ENCODE results near the gene DAAM1. TPM values are rescaled to one million over a fixed set of nuclear protein-coding genes. Genes with fewer than 3 reads are reported as not detected.

DAAM1 gene
- total RNA-seq, 1 donor from 2014 or later, result 146 TPM

DNA sequence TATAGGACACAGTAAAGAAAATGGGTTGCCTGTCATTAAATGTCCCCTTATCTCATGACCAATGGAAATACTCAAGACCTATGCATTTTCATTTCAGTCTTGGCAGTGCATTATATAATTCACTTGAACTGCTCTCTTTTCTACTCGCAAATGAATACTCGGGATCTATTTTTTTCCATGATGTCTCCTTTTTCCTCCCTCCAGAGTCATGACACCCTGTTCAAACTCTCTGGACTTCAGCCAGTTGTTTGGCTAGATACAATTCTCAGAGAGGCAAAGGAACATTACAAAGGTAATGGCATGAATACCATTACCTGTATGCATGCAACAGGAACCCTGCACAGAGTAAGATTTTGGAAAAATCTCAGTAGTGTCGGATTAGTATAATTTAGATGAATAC is 145.8 kb downstream of the DAAM1 start:
- TF ChIP-seq, protein P1, sequence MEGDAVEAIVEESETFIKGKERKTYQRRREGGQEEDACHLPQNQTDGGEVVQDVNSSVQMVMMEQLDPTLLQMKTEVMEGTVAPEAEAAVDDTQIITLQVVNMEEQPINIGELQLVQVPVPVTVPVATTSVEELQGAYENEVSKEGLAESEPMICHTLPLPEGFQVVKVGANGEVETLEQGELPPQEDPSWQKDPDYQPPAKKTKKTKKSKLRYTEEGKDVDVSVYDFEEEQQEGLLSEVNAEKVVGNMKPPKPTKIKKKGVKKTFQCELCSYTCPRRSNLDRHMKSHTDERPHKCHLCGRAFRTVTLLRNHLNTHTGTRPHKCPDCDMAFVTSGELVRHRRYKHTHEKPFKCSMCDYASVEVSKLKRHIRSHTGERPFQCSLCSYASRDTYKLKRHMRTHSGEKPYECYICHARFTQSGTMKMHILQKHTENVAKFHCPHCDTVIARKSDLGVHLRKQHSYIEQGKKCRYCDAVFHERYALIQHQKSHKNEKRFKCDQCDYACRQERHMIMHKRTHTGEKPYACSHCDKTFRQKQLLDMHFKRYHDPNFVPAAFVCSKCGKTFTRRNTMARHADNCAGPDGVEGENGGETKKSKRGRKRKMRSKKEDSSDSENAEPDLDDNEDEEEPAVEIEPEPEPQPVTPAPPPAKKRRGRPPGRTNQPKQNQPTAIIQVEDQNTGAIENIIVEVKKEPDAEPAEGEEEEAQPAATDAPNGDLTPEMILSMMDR (IDR thresholded peaks at IDR 0.05; ENCODE audit: partially characterized antibody, unreplicated experiment), result no peak
- Mint-ChIP-seq H3K36me3 (ENCODE audit: unreplicated experiment) (peaks cover 5% of the 10 kb centered on the region), H3K4me3 (ENCODE audit: unreplicated experiment) (no peak overlapping the region), H3K27ac (ENCODE audit: unreplicated experiment) (no peak overlapping the region), H3K4me1 (ENCODE audit: low read depth, unreplicated experiment) (peaks cover 2% of the 10 kb centered on the region), H3K27me3 (ENCODE audit: unreplicated experiment) (peaks cover 2% of the 10 kb centered on the region), H3K9me3 (ENCODE audit: unreplicated experiment) (peaks cover 1% of the 10 kb centered on the region)
- DNase-seq, result no peak

GRCh38 chr14:59336098-59336497 is 147.6 kb downstream of the DAAM1 start:
- H3K4me1 Mint-ChIP-seq (ENCODE audit: low read depth, unreplicated experiment), result peaks cover 2% of the 10 kb centered on the region
- DNase-seq, result no peak
- TF ChIP-seq, protein P1 (IDR thresholded peaks at IDR 0.05; ENCODE audit: partially characterized antibody, unreplicated experiment), result no peak
- peaks cover 1% of the 10 kb centered on the region for H3K9me3 Mint-ChIP-seq (ENCODE audit: unreplicated experiment)
- H3K27me3 Mint-ChIP-seq (ENCODE audit: unreplicated experiment), result peaks cover 2% of the 10 kb centered on the region
- H3K4me3 Mint-ChIP-seq (ENCODE audit: unreplicated experiment), result no peak overlapping the region
- no peak overlapping the region for H3K27ac Mint-ChIP-seq (ENCODE audit: unreplicated experiment)
- no peaks in the 10 kb centered on the region for H3K36me3 Mint-ChIP-seq (ENCODE audit: unreplicated experiment)

DNA sequence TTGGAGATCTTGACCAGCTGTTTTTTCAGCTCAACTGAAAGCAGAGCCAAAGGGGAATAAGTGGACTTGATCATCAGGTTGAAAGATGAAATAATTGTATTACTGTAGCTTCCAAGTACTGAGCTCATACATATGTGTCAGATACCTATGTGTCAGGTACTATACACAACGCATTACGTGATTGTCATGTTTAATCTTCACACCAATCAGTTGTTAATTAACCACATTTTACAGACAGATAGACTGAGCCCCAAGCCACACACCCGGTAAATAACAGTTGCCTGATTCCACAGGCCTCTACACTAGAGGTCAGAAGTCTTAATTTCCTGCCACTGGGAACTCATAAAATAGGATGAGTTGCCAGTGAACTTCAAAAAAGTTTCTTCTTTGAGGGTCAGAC is 148.2 kb downstream of the DAAM1 start:
- DNase-seq, result no peak
- TF ChIP-seq, protein P1 (IDR thresholded peaks at IDR 0.05; ENCODE audit: partially characterized antibody, unreplicated experiment), result no peak
- Mint-ChIP-seq H3K9me3 (ENCODE audit: unreplicated experiment) (peaks cover 1% of the 10 kb centered on the region), H3K36me3 (ENCODE audit: unreplicated experiment) (no peaks in the 10 kb centered on the region), H3K27me3 (ENCODE audit: unreplicated experiment) (peaks cover 2% of the 10 kb centered on the region), H3K4me3 (ENCODE audit: unreplicated experiment) (no peak overlapping the region), H3K27ac (ENCODE audit: unreplicated experiment) (no peak overlapping the region), H3K4me1 (ENCODE audit: low read depth, unreplicated experiment) (peaks cover 2% of the 10 kb centered on the region)

- Mint-ChIP-seq H3K27ac (ENCODE audit: unreplicated experiment) (no peak overlapping the region), H3K36me3 (ENCODE audit: unreplicated experiment) (no peaks in the 10 kb centered on the region), H3K4me3 (ENCODE audit: unreplicated experiment) (no peak overlapping the region)
Measured at GRCh38 chr14:59337141-59337611, 148.7 kb downstream of the DAAM1 start.

DNA sequence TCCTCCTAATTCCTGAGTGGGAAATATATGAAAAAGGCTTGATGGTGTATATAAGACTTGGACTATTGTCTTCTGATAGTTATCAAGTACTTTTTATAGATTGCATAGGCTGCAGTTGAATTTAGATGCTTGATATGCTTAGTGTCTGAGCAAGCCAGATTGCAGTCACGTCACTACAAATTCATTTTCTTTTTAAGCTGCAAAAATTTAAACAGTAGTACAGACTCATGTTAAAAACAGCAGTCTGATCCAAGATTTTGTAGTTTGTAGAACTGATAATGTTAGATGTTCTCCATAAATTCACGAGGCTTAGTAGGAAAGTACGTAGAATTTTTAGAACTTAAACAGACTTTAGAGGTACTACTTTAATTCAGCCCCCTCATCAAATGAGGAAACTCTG is 150.3 kb downstream of the DAAM1 start:
- H3K9me3 Mint-ChIP-seq (ENCODE audit: unreplicated experiment), result no peaks in the 10 kb centered on the region
- TF ChIP-seq, protein P1 (IDR thresholded peaks at IDR 0.05; ENCODE audit: partially characterized antibody, unreplicated experiment), result no peak
- H3K36me3 Mint-ChIP-seq (ENCODE audit: unreplicated experiment), result no peaks in the 10 kb centered on the region
- DNase-seq, result no peak
- no peak overlapping the region for H3K4me3 Mint-ChIP-seq (ENCODE audit: unreplicated experiment)
- H3K4me1 Mint-ChIP-seq (ENCODE audit: low read depth, unreplicated experiment), result no peaks in the 10 kb centered on the region
- H3K27me3 Mint-ChIP-seq (ENCODE audit: unreplicated experiment), result no peaks in the 10 kb centered on the region
- no peak overlapping the region for H3K27ac Mint-ChIP-seq (ENCODE audit: unreplicated experiment)

More at GRCh38 chr14:59337141-59337611, 148.7 kb downstream of the DAAM1 start:
- no peak for DNase-seq
- Mint-ChIP-seq H3K27me3 (ENCODE audit: unreplicated experiment) (peaks cover 2% of the 10 kb centered on the region), H3K4me1 (ENCODE audit: low read depth, unreplicated experiment) (peaks cover 2% of the 10 kb centered on the region), H3K9me3 (ENCODE audit: unreplicated experiment) (peaks cover 1% of the 10 kb centered on the region)
- TF ChIP-seq, protein P1 (IDR thresholded peaks at IDR 0.05; ENCODE audit: partially characterized antibody, unreplicated experiment), result no peak

Measured in glutamatergic neuron (in vitro differentiated cells).